ENCODE data around the gene OR4D9. TPM values are rescaled to one million over a fixed set of nuclear protein-coding genes. Genes with fewer than 3 reads are reported as not detected.

OR4D9 gene
- polyA plus RNA-seq, 1 of the 3 experiments (the other 2 are of a cell fraction) = not detected

DNA sequence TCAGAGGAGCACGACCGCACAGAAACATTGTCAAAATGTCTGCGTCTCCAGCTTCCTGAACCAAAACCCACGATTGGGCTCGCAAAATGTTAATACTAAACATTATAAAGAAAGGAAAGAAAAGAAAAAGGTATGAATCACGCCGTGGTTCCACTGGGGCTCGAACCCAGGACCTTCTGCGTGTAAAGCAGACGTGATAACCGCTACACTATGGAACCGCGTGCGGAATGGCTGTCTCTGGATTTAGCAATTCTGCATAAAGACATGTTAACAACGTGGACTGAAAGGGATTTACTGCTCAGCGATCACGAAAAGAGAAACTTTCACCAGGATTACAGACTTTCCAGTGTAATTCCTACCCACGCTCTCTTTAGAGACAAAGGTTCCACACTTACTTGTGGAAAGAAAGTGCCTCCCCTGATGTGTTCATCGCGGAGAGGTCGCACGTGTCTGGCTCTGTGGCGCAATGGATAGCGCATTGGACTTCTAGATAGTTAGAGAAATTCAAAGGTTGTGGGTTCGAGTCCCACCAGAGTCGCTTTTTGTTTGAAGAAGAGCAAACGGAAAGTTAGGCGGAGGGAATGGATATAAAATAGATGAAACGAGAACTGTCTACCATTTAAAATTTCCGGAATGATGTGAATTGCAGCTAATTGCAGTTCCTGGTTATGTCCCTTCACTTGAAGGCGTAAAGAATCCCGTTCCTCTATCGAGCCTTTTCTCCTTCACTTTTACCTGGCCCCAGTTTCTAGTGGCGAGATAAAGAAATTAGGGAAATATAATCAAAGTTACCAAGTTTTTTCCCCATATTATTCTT lies 39.7 kb downstream of the OR4D9 start:
- H4K20me1 ChIP-seq (ENCODE audit: insufficient read depth) = no peaks in the 10 kb centered on the region
- ChIA-PET CTCF (interaction anchor here (1.3 to 4.0 kb wide), 2 partner anchors 10 to 15 kb away, joined by 4 to 17 read pairs; no protein-coding TSS in a partner anchor), POLR2A (no interaction called here)
- peak overlapping the region; percentile 91 to 93 for H3K27ac ChIP-seq (ENCODE audit: low read depth in 2 of 2, low read length in 1 of 2)
- H3K4me1 ChIP-seq (ENCODE audit: control insufficient read depth in 1 of 2, insufficient read depth in 2 of 2, low read depth in 1 of 2, low read length in 1 of 2) = peaks cover 0 to 2% of the 10 kb centered on the region in 2 experiments; a peak in 2 of 4 replicates
- H3K27me3 ChIP-seq (ENCODE audit: insufficient read depth) = no peaks in the 10 kb centered on the region
- peak overlapping the region; percentile 66 to 77 for H3K4me3 ChIP-seq (ENCODE audit: low read depth in 2 of 2, low read length in 1 of 2)
- no peaks in the 10 kb centered on the region for H3K9me2 ChIP-seq
- no peaks in the 10 kb centered on the region for H3K79me2 ChIP-seq (ENCODE audit: insufficient read depth)
- H3K9ac ChIP-seq = peak overlapping the region; percentile 86
- WGBS (ENCODE audit: low lambda C conversion rate) = 2% methylated on average over 34 of the region's 34 CpGs
- peak; percentile 44 for DNase-seq
- H3F3A ChIP-seq (replicated peaks; ENCODE audit: insufficient read depth) = peaks cover 44% of the 10 kb centered on the region
- H3K36me3 ChIP-seq (replicated peaks in 1 of 2; ENCODE audit: control insufficient read depth in 1 of 2, insufficient read depth in 2 of 2, low read length in 1 of 2) = no peaks in the 10 kb centered on the region
- peak overlapping the region; percentile 74 for H3K4me2 ChIP-seq
- no peaks in the 10 kb centered on the region for H3K9me3 ChIP-seq
- peak overlapping the region; percentile 88 for H2AFZ ChIP-seq (ENCODE audit: low read depth)
- no peak for TF ChIP-seq GATA2 (CRISPR knock-in tag; IDR thresholded peaks at IDR 0.05)
- no peak for TF ChIP-seq NRF1 (IDR thresholded peaks at IDR 0.05; ENCODE audit: low read depth, low read length)
- TF ChIP-seq CHD2 (IDR thresholded peaks at IDR 0.05; ENCODE audit: low read length, partially characterized antibody) = peak; percentile 18
- TF ChIP-seq, protein P1, sequence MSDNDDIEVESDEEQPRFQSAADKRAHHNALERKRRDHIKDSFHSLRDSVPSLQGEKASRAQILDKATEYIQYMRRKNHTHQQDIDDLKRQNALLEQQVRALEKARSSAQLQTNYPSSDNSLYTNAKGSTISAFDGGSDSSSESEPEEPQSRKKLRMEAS (IDR thresholded peaks at IDR 0.05; ENCODE audit: low read depth) = peak; percentile 95
- TF ChIP-seq, protein P2, sequence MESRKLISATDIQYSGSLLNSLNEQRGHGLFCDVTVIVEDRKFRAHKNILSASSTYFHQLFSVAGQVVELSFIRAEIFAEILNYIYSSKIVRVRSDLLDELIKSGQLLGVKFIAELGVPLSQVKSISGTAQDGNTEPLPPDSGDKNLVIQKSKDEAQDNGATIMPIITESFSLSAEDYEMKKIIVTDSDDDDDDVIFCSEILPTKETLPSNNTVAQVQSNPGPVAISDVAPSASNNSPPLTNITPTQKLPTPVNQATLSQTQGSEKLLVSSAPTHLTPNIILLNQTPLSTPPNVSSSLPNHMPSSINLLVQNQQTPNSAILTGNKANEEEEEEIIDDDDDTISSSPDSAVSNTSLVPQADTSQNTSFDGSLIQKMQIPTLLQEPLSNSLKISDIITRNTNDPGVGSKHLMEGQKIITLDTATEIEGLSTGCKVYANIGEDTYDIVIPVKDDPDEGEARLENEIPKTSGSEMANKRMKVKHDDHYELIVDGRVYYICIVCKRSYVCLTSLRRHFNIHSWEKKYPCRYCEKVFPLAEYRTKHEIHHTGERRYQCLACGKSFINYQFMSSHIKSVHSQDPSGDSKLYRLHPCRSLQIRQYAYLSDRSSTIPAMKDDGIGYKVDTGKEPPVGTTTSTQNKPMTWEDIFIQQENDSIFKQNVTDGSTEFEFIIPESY (IDR thresholded peaks at IDR 0.05; ENCODE audit: borderline replicate concordance, low read depth) = no peak
- TF ChIP-seq POLR2AphosphoS5 (IDR thresholded peaks at IDR 0.05; ENCODE audit: low read depth, low read length) = no peak
- no peak for TF ChIP-seq JUND (IDR thresholded peaks at IDR 0.05)
- TF ChIP-seq NFIC (IDR thresholded peaks at IDR 0.05; ENCODE audit: borderline replicate concordance) = 0 out of 2 replicates have a peak, but pooled peaks have one; percentile 2
- no peak for TF ChIP-seq TAF1 (IDR thresholded peaks at IDR 0.05; ENCODE audit: borderline replicate concordance, low read depth, low read length)
- TF ChIP-seq GABPA (IDR thresholded peaks at IDR 0.05; ENCODE audit: low read depth) = no peak
- TF ChIP-seq MEF2A (IDR thresholded peaks at IDR 0.05; ENCODE audit: borderline replicate concordance, low read depth) = no peak
- TF ChIP-seq YY1 (IDR thresholded peaks at IDR 0.05; ENCODE audit: low read depth) = peak; percentile 53; the same call in 1 of the 2 replicates
- peak; percentile 75 for TF ChIP-seq MXI1 (IDR thresholded peaks at IDR 0.05; ENCODE audit: low read depth, low read length)
- no peak; a peak in 1 of 4 replicates for TF ChIP-seq EP300 (IDR thresholded peaks at IDR 0.05; ENCODE audit: borderline replicate concordance in 1 of 2, low read depth in 1 of 2, low read length in 1 of 2)
- no peak for TF ChIP-seq TCF12 (IDR thresholded peaks at IDR 0.05)
- peak; percentile 68; the same call in 1 of the 2 replicates for TF ChIP-seq TEAD4 (IDR thresholded peaks at IDR 0.05; ENCODE audit: borderline replicate concordance, insufficient read depth)
- TF ChIP-seq SMC3 (IDR thresholded peaks at IDR 0.05; ENCODE audit: low read depth, low read length) = no peak
- TF ChIP-seq, protein P3, sequence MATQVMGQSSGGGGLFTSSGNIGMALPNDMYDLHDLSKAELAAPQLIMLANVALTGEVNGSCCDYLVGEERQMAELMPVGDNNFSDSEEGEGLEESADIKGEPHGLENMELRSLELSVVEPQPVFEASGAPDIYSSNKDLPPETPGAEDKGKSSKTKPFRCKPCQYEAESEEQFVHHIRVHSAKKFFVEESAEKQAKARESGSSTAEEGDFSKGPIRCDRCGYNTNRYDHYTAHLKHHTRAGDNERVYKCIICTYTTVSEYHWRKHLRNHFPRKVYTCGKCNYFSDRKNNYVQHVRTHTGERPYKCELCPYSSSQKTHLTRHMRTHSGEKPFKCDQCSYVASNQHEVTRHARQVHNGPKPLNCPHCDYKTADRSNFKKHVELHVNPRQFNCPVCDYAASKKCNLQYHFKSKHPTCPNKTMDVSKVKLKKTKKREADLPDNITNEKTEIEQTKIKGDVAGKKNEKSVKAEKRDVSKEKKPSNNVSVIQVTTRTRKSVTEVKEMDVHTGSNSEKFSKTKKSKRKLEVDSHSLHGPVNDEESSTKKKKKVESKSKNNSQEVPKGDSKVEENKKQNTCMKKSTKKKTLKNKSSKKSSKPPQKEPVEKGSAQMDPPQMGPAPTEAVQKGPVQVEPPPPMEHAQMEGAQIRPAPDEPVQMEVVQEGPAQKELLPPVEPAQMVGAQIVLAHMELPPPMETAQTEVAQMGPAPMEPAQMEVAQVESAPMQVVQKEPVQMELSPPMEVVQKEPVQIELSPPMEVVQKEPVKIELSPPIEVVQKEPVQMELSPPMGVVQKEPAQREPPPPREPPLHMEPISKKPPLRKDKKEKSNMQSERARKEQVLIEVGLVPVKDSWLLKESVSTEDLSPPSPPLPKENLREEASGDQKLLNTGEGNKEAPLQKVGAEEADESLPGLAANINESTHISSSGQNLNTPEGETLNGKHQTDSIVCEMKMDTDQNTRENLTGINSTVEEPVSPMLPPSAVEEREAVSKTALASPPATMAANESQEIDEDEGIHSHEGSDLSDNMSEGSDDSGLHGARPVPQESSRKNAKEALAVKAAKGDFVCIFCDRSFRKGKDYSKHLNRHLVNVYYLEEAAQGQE (IDR thresholded peaks at IDR 0.05; ENCODE audit: low read depth, low read length) = peak; percentile 6; the same call in 1 of the 2 replicates
- TF ChIP-seq, protein P4, sequence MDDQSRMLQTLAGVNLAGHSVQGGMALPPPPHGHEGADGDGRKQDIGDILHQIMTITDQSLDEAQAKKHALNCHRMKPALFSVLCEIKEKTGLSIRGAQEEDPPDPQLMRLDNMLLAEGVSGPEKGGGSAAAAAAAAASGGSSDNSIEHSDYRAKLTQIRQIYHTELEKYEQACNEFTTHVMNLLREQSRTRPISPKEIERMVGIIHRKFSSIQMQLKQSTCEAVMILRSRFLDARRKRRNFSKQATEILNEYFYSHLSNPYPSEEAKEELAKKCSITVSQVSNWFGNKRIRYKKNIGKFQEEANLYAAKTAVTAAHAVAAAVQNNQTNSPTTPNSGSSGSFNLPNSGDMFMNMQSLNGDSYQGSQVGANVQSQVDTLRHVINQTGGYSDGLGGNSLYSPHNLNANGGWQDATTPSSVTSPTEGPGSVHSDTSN (IDR thresholded peaks at IDR 0.05) = no peak
- TF ChIP-seq EZH2phosphoT487 (IDR thresholded peaks at IDR 0.05; ENCODE audit: borderline replicate concordance, low read depth) = no peak
- no peak for TF ChIP-seq FOXJ3 (CRISPR knock-in tag; IDR thresholded peaks at IDR 0.05)
- TF ChIP-seq, protein P5, sequence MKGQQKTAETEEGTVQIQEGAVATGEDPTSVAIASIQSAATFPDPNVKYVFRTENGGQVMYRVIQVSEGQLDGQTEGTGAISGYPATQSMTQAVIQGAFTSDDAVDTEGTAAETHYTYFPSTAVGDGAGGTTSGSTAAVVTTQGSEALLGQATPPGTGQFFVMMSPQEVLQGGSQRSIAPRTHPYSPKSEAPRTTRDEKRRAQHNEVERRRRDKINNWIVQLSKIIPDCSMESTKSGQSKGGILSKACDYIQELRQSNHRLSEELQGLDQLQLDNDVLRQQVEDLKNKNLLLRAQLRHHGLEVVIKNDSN (IDR thresholded peaks at IDR 0.05; ENCODE audit: borderline replicate concordance, low read depth) = no peak
- no peak for TF ChIP-seq RCOR1 (IDR thresholded peaks at IDR 0.05; ENCODE audit: low read length)
- TF ChIP-seq, protein P6, sequence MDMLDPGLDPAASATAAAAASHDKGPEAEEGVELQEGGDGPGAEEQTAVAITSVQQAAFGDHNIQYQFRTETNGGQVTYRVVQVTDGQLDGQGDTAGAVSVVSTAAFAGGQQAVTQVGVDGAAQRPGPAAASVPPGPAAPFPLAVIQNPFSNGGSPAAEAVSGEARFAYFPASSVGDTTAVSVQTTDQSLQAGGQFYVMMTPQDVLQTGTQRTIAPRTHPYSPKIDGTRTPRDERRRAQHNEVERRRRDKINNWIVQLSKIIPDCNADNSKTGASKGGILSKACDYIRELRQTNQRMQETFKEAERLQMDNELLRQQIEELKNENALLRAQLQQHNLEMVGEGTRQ (IDR thresholded peaks at IDR 0.05; ENCODE audit: borderline replicate concordance, low read depth, low read length) = no peak
- TF ChIP-seq FOXM1 (IDR thresholded peaks at IDR 0.05; ENCODE audit: low read depth) = no peak
